ENCODE results near the gene BHLHE23. TPM values are rescaled to one million over a fixed set of nuclear protein-coding genes. Genes with fewer than 3 reads are reported as not detected.

Gene BHLHE23
- polyA plus RNA-seq (2013, experiment 1 of 4), result not detected
- polyA plus RNA-seq (2013, experiment 2 of 4), result not detected
- polyA plus RNA-seq (2013, experiment 3 of 4), result not detected
- not detected for polyA plus RNA-seq (2013, experiment 4 of 4)

GRCh38 chr20:63006540-63007359 is at the start of gene BHLHE23:
Gene BHLHE23 (minus strand): TSS chr20:63006964. CDS start chr20:63006774, 190 bp downstream.
- Histone ChIP-seq H3K36me3 (ENCODE audit: control insufficient read depth, insufficient read depth, low read length) (no peaks in the 10 kb centered on the region), H3K9me3 (ENCODE audit: control insufficient read depth, low read length) (no peaks in the 10 kb centered on the region), H3K27ac (ENCODE audit: insufficient read depth, low read depth, low read length, poor library complexity, severe bottlenecking) (no peak within 1 kb of the TSS), H3K4me1 (ENCODE audit: control insufficient read depth, insufficient read depth, low read length) (peaks cover 28% of the 10 kb centered on the region), H3K27me3 (ENCODE audit: control insufficient read depth, insufficient read depth, low read length, poor library complexity, severe bottlenecking) (peaks cover 100% of the 10 kb centered on the region), H3K4me3 (ENCODE audit: insufficient read depth, low read depth, low read length) (peak within 1 kb of the TSS; percentile 21)
- WGBS, 2 experiments, result 1% methylated on average over 110 of the region's 110 CpGs

DNA sequence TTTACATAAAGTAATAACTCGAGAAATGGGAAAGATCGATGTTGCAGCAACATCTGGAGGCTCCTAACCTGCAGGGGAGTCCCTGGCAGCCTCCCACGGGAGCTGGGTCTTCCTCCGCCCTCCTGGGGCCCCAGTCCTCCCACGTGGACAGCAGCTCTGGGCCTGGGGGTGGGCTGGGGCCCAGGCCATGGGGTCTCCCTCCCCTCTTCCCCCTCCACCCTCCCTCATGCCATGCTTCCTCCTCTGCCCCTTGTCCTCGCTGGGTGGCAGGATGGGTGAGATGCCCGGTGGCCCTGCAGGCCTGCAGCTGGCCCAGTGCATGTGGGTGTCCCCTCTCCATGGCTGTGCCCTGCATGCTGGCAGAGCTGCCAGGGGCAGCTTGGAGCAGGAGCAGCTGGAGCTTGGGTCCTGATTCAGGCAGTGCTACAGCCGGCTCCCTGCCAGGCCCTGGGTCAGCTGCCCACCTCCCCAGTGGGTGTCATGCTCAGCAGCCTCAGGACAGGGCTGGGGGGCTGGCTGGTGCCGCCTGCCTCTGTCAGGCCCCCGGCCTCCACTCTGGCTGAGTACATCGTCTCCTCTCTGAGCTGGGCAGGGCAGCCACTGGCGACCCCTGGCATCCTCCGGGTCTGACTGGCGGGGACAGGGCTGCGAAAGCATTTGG is 48.9 kb upstream of the BHLHE23 start:
- H3K27me3 ChIP-seq (ENCODE audit: control insufficient read depth, insufficient read depth, low read length, poor library complexity, severe bottlenecking), result peaks cover 6% of the 10 kb centered on the region
- WGBS, 2 experiments, result 79% methylated on average over 15 of the region's 15 CpGs

DNA sequence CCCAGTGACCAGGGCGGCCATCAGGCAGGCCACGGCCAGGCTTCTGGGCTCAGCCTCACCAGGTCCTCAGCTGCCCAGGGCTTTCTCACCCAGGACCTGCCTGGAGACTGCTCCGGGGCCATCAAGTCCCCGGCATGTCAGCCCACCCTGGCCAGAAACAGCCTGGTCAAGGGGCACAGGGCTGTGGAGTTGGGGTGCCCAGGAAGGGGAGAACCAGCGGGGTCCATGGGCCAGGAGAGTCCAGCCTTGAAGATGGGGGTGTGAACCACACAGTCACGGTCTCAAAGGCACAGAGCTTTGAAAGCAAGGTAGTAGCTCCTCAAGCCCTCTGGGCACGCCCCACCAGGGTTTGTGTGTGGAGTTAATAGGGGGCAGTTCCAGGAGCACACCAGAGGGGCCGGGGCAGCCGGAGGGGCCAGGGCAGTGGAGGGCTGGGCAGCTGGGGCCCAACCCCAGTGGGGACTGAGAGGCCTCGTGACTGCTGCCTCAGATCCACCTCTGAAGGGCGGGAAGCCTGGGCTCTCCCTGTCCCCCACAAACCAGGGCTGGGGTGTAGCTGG is 48.0 kb upstream of the BHLHE23 start:
- 91% methylated on average over 11 of the region's 11 CpGs for WGBS, 2 experiments
- Histone ChIP-seq H3K27ac (ENCODE audit: insufficient read depth, low read depth, low read length, poor library complexity, severe bottlenecking) (no peak overlapping the region), H3K9me3 (ENCODE audit: control insufficient read depth, low read length) (no peaks in the 10 kb centered on the region), H3K4me3 (ENCODE audit: insufficient read depth, low read depth, low read length) (no peak overlapping the region), H3K27me3 (ENCODE audit: control insufficient read depth, insufficient read depth, low read length, poor library complexity, severe bottlenecking) (peaks cover 6% of the 10 kb centered on the region), H3K36me3 (ENCODE audit: control insufficient read depth, insufficient read depth, low read length) (no peaks in the 10 kb centered on the region), H3K4me1 (ENCODE audit: control insufficient read depth, insufficient read depth, low read length) (peaks cover 18% of the 10 kb centered on the region)

More for the DNA sequence above, 48.9 kb upstream of the BHLHE23 start:
- Histone ChIP-seq H3K36me3 (ENCODE audit: control insufficient read depth, insufficient read depth, low read length) (no peaks in the 10 kb centered on the region), H3K4me3 (ENCODE audit: insufficient read depth, low read depth, low read length) (no peak overlapping the region), H3K9me3 (ENCODE audit: control insufficient read depth, low read length) (no peaks in the 10 kb centered on the region), H3K27ac (ENCODE audit: insufficient read depth, low read depth, low read length, poor library complexity, severe bottlenecking) (no peak overlapping the region), H3K4me1 (ENCODE audit: control insufficient read depth, insufficient read depth, low read length) (peaks cover 18% of the 10 kb centered on the region)

- H3K27ac ChIP-seq (ENCODE audit: insufficient read depth, low read depth, low read length, poor library complexity, severe bottlenecking), result no peak overlapping the region
- peaks cover 18% of the 10 kb centered on the region for H3K4me1 ChIP-seq (ENCODE audit: control insufficient read depth, insufficient read depth, low read length)
- H3K4me3 ChIP-seq (ENCODE audit: insufficient read depth, low read depth, low read length), result no peak overlapping the region
- H3K36me3 ChIP-seq (ENCODE audit: control insufficient read depth, insufficient read depth, low read length), result no peaks in the 10 kb centered on the region
- H3K27me3 ChIP-seq (ENCODE audit: control insufficient read depth, insufficient read depth, low read length, poor library complexity, severe bottlenecking), result peaks cover 6% of the 10 kb centered on the region
- H3K9me3 ChIP-seq (ENCODE audit: control insufficient read depth, low read length), result no peaks in the 10 kb centered on the region
- WGBS, 2 experiments, result 91 to 92% methylated on average over 12 of the region's 12 CpGs
Observed at GRCh38 chr20:63054103-63054474, 47.3 kb upstream of the BHLHE23 start.

DNA sequence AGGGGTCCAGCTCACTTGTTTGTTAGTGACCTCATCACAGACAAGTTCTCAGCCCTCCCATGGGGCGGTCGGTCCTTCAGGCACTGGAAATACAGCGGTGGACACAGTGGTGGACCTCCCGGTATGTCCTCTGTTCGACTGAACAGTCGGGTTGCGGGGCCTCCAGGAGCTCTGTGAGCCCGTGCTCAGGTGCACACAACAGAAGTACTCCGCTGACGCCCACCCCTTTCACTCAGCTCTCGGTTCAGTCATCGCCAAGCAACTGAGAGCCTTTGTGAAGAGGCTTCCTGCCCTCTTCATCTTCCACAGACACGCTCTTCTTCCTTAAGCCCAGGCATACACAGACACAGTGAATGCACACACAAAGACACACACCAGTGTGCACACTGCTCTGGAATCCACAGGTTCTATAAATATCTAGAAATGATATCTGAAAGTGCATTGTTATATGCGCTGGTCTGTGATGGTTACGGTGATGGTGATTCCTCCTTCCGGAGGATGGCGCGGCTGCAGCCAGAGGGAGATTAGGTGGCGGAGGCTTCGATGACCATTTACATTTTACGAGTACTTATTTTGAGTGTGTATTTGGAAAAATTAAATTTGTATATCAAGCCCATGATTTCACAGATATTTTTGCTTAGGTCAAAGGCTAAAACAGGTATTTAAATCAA is 46.8 kb upstream of the BHLHE23 start:
- Histone ChIP-seq H3K36me3 (ENCODE audit: control insufficient read depth, insufficient read depth, low read length) (no peaks in the 10 kb centered on the region), H3K4me1 (ENCODE audit: control insufficient read depth, insufficient read depth, low read length) (peaks cover 18% of the 10 kb centered on the region), H3K27ac (ENCODE audit: insufficient read depth, low read depth, low read length, poor library complexity, severe bottlenecking) (no peak overlapping the region), H3K27me3 (ENCODE audit: control insufficient read depth, insufficient read depth, low read length, poor library complexity, severe bottlenecking) (peaks cover 6% of the 10 kb centered on the region), H3K4me3 (ENCODE audit: insufficient read depth, low read depth, low read length) (no peak overlapping the region), H3K9me3 (ENCODE audit: control insufficient read depth, low read length) (no peaks in the 10 kb centered on the region)
- 88 to 91% methylated on average over 21 of the region's 21 CpGs for WGBS, 2 experiments

DNA sequence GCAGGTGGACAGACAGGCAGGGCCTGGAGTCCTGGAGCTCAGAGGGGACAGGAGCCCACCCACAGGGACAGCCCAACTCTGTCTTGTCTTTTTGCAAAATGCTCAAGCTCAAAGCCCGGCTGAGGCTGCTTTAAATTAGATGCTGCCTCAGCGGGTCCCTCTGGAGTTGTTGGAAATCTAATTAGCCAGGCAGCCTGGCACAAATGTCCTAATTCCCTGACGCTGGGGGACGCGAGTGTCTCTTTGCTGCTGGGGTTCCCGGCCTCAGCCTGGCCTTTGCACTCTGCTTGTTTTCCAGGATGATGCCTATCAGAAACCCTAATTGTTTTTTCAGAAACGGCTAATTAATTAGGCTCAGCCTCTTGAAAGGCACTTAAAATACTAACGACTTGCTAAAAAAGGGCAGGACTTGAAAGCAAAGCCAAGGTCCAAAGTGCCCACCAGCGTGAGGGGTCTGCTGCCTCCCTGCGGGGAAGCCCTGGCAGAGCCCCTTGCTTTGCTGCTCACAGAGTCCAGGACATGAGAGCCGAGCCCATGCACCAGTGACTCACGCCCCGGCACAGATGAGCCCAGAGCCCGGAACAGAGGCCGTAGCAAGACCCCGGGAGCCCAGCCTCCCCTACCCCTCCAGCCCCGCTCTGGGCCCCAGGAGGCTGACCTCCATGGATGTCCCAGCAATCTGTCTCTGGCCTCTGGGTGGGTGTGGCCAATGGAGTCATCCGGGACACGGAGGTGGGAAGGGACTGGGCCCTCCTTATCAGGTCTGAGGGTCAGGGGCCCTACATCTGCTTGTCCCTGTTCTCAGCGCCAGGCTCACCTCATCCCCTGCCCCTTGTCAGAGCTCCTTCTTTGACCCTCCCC is 46.0 kb upstream of the BHLHE23 start:
- no peaks in the 10 kb centered on the region for H3K9me3 ChIP-seq (ENCODE audit: control insufficient read depth, low read length)
- peaks cover 18% of the 10 kb centered on the region for H3K4me1 ChIP-seq (ENCODE audit: control insufficient read depth, insufficient read depth, low read length)
- no peak overlapping the region for H3K27ac ChIP-seq (ENCODE audit: insufficient read depth, low read depth, low read length, poor library complexity, severe bottlenecking)
- no peaks in the 10 kb centered on the region for H3K36me3 ChIP-seq (ENCODE audit: control insufficient read depth, insufficient read depth, low read length)
- H3K4me3 ChIP-seq (ENCODE audit: insufficient read depth, low read depth, low read length), result no peak overlapping the region
- peaks cover 6% of the 10 kb centered on the region for H3K27me3 ChIP-seq (ENCODE audit: control insufficient read depth, insufficient read depth, low read length, poor library complexity, severe bottlenecking)
- 58 to 62% methylated on average over 20 of the region's 20 CpGs for WGBS, 2 experiments

- Histone ChIP-seq H3K27ac (ENCODE audit: insufficient read depth, low read depth, low read length, poor library complexity, severe bottlenecking) (no peak overlapping the region), H3K4me1 (ENCODE audit: control insufficient read depth, insufficient read depth, low read length) (peaks cover 18% of the 10 kb centered on the region), H3K9me3 (ENCODE audit: control insufficient read depth, low read length) (no peaks in the 10 kb centered on the region), H3K4me3 (ENCODE audit: insufficient read depth, low read depth, low read length) (no peak overlapping the region), H3K27me3 (ENCODE audit: control insufficient read depth, insufficient read depth, low read length, poor library complexity, severe bottlenecking) (peaks cover 2% of the 10 kb centered on the region), H3K36me3 (ENCODE audit: control insufficient read depth, insufficient read depth, low read length) (no peaks in the 10 kb centered on the region)
- WGBS, 2 experiments, result 87 to 88% methylated on average over 11 of the region's 11 CpGs
Observed at GRCh38 chr20:63051911-63052310, 45.1 kb upstream of the BHLHE23 start.

DNA sequence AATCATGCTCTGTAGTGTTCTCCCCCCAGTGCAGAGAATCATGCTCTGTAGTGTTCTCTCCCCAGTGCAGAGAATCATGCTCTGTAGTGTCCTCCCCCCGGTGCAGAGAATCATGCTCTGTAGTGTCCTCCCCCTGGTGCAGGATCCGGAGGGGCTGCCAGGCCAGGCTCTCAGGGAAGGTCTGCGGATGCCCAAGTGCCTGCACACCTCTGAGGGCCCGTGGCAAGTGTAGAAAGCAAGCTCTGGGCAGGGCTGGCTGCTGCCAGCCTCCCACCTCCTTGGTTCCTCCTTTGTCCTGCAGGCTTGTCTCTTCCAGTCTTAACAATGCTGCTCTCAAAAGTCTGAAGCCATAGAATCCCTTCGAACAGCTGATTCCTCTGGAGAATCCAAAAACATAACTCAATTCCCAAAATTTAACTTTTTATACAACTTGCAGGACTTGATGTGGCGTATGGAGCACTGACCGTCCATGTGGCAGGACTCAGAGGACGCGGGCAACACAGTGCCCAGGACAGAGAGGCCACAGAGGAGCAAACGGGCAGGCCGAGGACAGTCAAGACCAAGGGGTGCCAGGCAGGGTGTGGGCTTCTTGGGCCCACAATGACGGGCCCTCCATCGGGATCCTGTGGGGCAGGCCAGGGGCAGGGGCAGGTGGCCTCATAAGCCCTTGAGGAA is 44.6 kb upstream of the BHLHE23 start:
- 91% methylated on average over 13 of the region's 13 CpGs for WGBS, 2 experiments
- Histone ChIP-seq H3K27me3 (ENCODE audit: control insufficient read depth, insufficient read depth, low read length, poor library complexity, severe bottlenecking) (no peaks in the 10 kb centered on the region), H3K9me3 (ENCODE audit: control insufficient read depth, low read length) (no peaks in the 10 kb centered on the region), H3K4me1 (ENCODE audit: control insufficient read depth, insufficient read depth, low read length) (peaks cover 18% of the 10 kb centered on the region), H3K27ac (ENCODE audit: insufficient read depth, low read depth, low read length, poor library complexity, severe bottlenecking) (no peak overlapping the region), H3K36me3 (ENCODE audit: control insufficient read depth, insufficient read depth, low read length) (no peaks in the 10 kb centered on the region), H3K4me3 (ENCODE audit: insufficient read depth, low read depth, low read length) (no peak overlapping the region)

DNA sequence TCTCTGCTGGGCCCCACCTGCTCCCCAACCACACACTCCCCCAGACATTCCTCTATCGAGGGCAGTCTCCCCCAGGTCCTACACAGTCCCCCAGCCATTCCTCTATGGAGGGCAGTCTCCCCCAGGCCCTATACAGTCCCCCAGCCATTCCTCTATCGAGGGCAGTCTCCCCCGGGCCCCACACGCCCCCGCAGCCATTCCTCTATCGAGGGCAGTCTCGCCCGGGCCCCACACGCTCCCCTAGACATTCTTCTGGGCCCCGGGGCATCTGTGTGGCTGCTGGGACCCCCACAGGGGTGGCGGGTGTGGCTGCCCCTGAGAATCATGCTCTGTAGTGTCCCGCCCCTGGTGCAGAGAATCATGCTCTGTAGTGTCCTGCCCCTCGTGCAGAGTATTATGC is 43.6 kb upstream of the BHLHE23 start:
- WGBS, 2 experiments, result 92 to 94% methylated on average over 13 of the region's 13 CpGs
- H3K27me3 ChIP-seq (ENCODE audit: control insufficient read depth, insufficient read depth, low read length, poor library complexity, severe bottlenecking), result no peaks in the 10 kb centered on the region

More for the DNA sequence above, 43.6 kb upstream of the BHLHE23 start:
- Histone ChIP-seq H3K4me1 (ENCODE audit: control insufficient read depth, insufficient read depth, low read length) (peaks cover 13% of the 10 kb centered on the region), H3K4me3 (ENCODE audit: insufficient read depth, low read depth, low read length) (no peak overlapping the region), H3K36me3 (ENCODE audit: control insufficient read depth, insufficient read depth, low read length) (no peaks in the 10 kb centered on the region), H3K27ac (ENCODE audit: insufficient read depth, low read depth, low read length, poor library complexity, severe bottlenecking) (no peak overlapping the region), H3K9me3 (ENCODE audit: control insufficient read depth, low read length) (no peaks in the 10 kb centered on the region)
